Ovary (tissue), 9 donors: Measurements from ENCODE around the gene PROP1. TPM values are rescaled to one million over a fixed set of nuclear protein-coding genes. Genes with fewer than 3 reads are reported as not detected.

Source experiments
- DNase-seq, 5 donors: peaks; one replicate each; pipeline ENCODE4 v3.0.0-alpha.2; 2019 to 2020
- H3K27ac ChIP-seq, 2 donors: fragments of 200-600 bp; one replicate each; pipeline versions ENCODE4 v1.5.1 to v1.8.0; 2019 to 2022
- H3K27me3 ChIP-seq: fragments of 200-600 bp; one replicate; pipeline ENCODE4 v1.8.0; 2022
- H3K36me3 ChIP-seq: fragments of 200-600 bp; sonication (generic); one replicate; pipeline ENCODE4 v1.5.1; 2019
- H3K4me1 ChIP-seq: one replicate; pipeline ENCODE4 v1.8.1; 2013; ENCODE audit warnings: mild to moderate bottlenecking, moderate library complexity; ENCODE audit not compliant: insufficient read depth
- H3K4me3 ChIP-seq: fragments of 200-600 bp; sonication (generic); one replicate; pipeline ENCODE4 v1.5.1; 2017
- H3K9me3 ChIP-seq, 2 donors: fragments of 200-600 bp in 1 of 2; sonication (generic) in 1 of 2; one replicate each; pipeline versions ENCODE4 v1.5.1 to v1.8.1; 2013 to 2019; ENCODE audit warnings: mild to moderate bottlenecking in 1 of 2, moderate library complexity in 1 of 2
- EP300 ChIP-seq: sonication (generic); formaldehyde crosslinking; IDR thresholded peaks from one replicate; pipeline ENCODE4 v1.6.1; 2017; ENCODE audit warnings: antibody characterized with exemption
- POLR2A ChIP-seq: fragments of 450-650 bp; IDR thresholded peaks from one replicate; pipeline ENCODE4 v1.6.1; 2017; ENCODE audit warnings: antibody characterized with exemption, mild to moderate bottlenecking, moderate library complexity
- WGBS, 3 donors: extraction: QIAGEN DNeasy Blood & Tissue Kit in 1 of 3; methylation state at CpG; one replicate each; pipeline versions ENCODE4 v1.1.5 to v1.1.7; 2013 to 2017; 5-methylcytosine and 5-hydroxymethylcytosine counted together
- intact Hi-C, 4 donors: fragments of 100-400 bp; cut with DNase I; formaldehyde crosslinking; loops; one replicate each; pipeline versions ENCODE4 v1.11.0 to v1.15.1; 2022 to 2023
- polyA plus RNA-seq, 2 donors: library from polyadenylated mRNA; stranded (reverse); fragments of 200-250 nt in 1 of 2; fragments of 350-450 nt in 1 of 2; fragmentation: Illumina TruSeq in 1 of 2; extraction: RNeasy Lipid Tissue Mini Kit (QIAGEN cat#74804) in 1 of 2; gene quantifications; one replicate each; pipeline ENCODE4 v1.2.3, GENCODE V29; 2013 to 2014
- total RNA-seq, 7 donors: library from RNA; depleted of rRNA in 2 of 7; stranded (reverse); fragments of >200 nt in 2 of 7; fragmentation: NEBNext Ultra II Directional in 3 of 7; extraction: Animal tissue kit (Norgen Biotek cat#: 25700) in 3 of 7; gene quantifications; one replicate each; pipeline versions ENCODE4 v1.1.0 to v1.2.4, GENCODE V29; 2016 to 2023
- TF ChIP-seq, protein P1 (sequence below), 3 donors: fragments of 450-650 bp in 2 of 3; fragments of 200-600 bp in 1 of 3; IDR thresholded peaks; one replicate each; pipeline versions ENCODE4 v1.5.1 to v1.8.0; 2016 to 2022; ENCODE audit warnings: antibody characterized with exemption in 3 of 3, mild to moderate bottlenecking in 1 of 3
- donor health status: DM: no; HTN: no; CAD: no; lungs with moderate emphysema.
- donor health status: DM: no; HTN: no; CAD: no.
- donor health status: Bipolar disorder and iron deficiency.
- donor health status: DM: yes; HTN: yes; CAD: no.
- donor health status: DM: no; HTN: no; CAD: no.
- donor health status: DM: yes; HTN: yes; CAD: no.

Gene PROP1
- total and polyA plus RNA-seq, 9 donors = not detected

GRCh38 chr5:177994063-177994462 is 2.0 kb downstream of the PROP1 start:
- Histone ChIP-seq H3K27me3 (no peaks in the 10 kb centered on the region), H3K27ac (no peak overlapping the region), H3K36me3 (no peaks in the 10 kb centered on the region), H3K9me3 (no peaks in the 10 kb centered on the region), H3K4me3 (no peak overlapping the region), H3K4me1 (no peaks in the 10 kb centered on the region)
- TF ChIP-seq EP300 = no peak
- TF ChIP-seq, protein P1, sequence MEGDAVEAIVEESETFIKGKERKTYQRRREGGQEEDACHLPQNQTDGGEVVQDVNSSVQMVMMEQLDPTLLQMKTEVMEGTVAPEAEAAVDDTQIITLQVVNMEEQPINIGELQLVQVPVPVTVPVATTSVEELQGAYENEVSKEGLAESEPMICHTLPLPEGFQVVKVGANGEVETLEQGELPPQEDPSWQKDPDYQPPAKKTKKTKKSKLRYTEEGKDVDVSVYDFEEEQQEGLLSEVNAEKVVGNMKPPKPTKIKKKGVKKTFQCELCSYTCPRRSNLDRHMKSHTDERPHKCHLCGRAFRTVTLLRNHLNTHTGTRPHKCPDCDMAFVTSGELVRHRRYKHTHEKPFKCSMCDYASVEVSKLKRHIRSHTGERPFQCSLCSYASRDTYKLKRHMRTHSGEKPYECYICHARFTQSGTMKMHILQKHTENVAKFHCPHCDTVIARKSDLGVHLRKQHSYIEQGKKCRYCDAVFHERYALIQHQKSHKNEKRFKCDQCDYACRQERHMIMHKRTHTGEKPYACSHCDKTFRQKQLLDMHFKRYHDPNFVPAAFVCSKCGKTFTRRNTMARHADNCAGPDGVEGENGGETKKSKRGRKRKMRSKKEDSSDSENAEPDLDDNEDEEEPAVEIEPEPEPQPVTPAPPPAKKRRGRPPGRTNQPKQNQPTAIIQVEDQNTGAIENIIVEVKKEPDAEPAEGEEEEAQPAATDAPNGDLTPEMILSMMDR (IDR thresholded peaks at IDR 0.05) = no peak
- TF ChIP-seq POLR2A = no peak
- intact Hi-C loops = no loop called here
- 83 to 86% (median 83%) methylated on average over 18 to 19 of the region's 19 CpGs for WGBS, 3 donors
- DNase-seq = no peak

DNA sequence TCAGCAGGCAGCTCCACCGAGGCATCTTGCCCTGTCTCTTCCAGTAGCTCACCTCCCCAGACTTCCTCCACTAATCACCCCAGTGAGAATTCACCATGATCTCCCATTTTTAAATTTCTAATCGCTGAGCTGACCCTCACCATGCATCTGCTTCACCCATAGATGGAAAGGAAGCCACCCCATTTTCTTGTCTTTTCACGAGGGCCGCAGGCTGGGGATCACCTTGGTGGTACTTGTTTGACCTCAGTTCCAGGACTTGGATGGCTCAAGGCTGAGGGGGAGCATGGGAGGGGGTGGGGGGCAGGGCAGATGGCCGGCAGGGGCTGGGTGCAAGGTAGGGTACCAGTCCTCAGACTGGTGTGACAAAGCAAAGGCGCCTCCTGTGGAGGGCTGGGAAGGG is 3.6 kb downstream of the PROP1 start:
- 77 to 87% (median 78%) methylated on average over 6 of the region's 6 CpGs for WGBS, 3 donors
- intact Hi-C loops = no loop called here
- no peak for TF ChIP-seq EP300
- no peak for TF ChIP-seq POLR2A
- TF ChIP-seq, protein P1 (IDR thresholded peaks at IDR 0.05) = no peak
- Histone ChIP-seq H3K27me3 (no peaks in the 10 kb centered on the region), H3K36me3 (no peaks in the 10 kb centered on the region), H3K27ac (no peak overlapping the region), H3K4me3 (no peak overlapping the region), H3K9me3 (no peaks in the 10 kb centered on the region), H3K4me1 (no peaks in the 10 kb centered on the region)
- DNase-seq = no peak

DNA sequence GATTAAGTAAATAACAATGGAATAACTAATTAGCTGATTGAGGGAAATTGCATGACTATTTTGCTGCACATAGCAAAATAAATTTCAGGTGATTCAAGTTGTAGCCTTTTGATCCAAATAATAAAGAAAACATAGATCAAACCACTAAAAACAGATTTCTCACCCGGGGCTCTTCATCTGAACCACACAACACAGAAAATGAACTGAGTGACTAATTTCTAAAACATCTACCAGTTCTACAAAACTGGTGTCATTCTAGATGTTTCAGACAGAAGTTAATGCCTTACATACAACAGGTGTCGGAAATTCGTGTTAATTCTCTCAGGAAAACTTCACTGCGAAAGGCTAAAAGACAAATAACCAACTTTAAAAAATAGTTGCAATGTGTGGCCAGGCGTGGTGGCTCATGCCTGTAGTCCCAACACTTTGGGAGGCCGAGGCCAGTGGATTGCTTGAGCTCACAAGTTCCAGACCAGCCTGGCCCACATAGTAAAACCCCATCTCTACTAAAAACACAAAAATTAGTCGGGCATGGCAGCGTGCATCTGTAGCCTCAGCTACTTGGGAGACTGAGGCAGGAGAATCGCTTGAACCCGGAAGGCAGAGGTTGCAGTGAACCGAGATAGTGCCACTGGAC is 6.9 kb downstream of the PROP1 start:
- TF ChIP-seq, protein P1 (IDR thresholded peaks at IDR 0.05) = no peak
- TF ChIP-seq POLR2A (no peak), EP300 (no peak)
- DNase-seq = no peak
- no peak overlapping the region for H3K4me3 ChIP-seq
- intact Hi-C loops = no loop called here
- H3K36me3 ChIP-seq = no peaks in the 10 kb centered on the region
- no peaks in the 10 kb centered on the region for H3K9me3 ChIP-seq
- WGBS, 3 donors = 89 to 91% (median 90%) methylated on average over 11 of the region's 11 CpGs
- H3K4me1 ChIP-seq = no peaks in the 10 kb centered on the region
- H3K27ac ChIP-seq = no peak overlapping the region
- no peaks in the 10 kb centered on the region for H3K27me3 ChIP-seq

- H3K9me3 ChIP-seq = no peaks in the 10 kb centered on the region
- DNase-seq = no peak
- no peaks in the 10 kb centered on the region for H3K27me3 ChIP-seq
- intact Hi-C loops = no loop called here
- TF ChIP-seq EP300 = no peak
- TF ChIP-seq, protein P1 (IDR thresholded peaks at IDR 0.05) = no peak
- no peak for TF ChIP-seq POLR2A
- WGBS, 3 donors = 68 to 75% (median 70%) methylated on average over 9 of the region's 9 CpGs
- no peak overlapping the region for H3K27ac ChIP-seq
- no peaks in the 10 kb centered on the region for H3K36me3 ChIP-seq
- H3K4me1 ChIP-seq = no peaks in the 10 kb centered on the region
- no peak overlapping the region for H3K4me3 ChIP-seq
These were observed 8.7 kb downstream of the PROP1 start for GRCh38 chr5:177987326-177987725.
